Vagina (tissue), 2 donors: ENCODE results near the gene GCNT1. TPM values are rescaled to one million over a fixed set of nuclear protein-coding genes. Genes with fewer than 3 reads are reported as not detected.

Experiments used
- DNase-seq, 2 donors: peaks; one replicate each; pipeline ENCODE4 v3.0.0-alpha.2; 2017; ENCODE audit errors: extremely low spot score in 2 of 2
- H3K27ac ChIP-seq: fragments of 200-600 bp; sonication (generic); one replicate; pipeline ENCODE4 v1.5.1; 2019
- H3K27me3 ChIP-seq: fragments of 200-600 bp; sonication (generic); one replicate; pipeline ENCODE4 v1.5.1; 2019
- H3K36me3 ChIP-seq, 2 donors: fragments of 200-600 bp; sonication (generic); one replicate each; pipeline ENCODE4 v1.5.1; 2017 to 2019
- H3K4me1 ChIP-seq: fragments of 200-600 bp; sonication (generic); one replicate; pipeline ENCODE4 v1.5.1; 2019
- H3K4me3 ChIP-seq, 2 donors: fragments of 200-600 bp; sonication (generic); 1 replicate in 1 of 2; 2 replicates in 1 of 2; pipeline ENCODE4 v1.5.1; 2016 to 2019
- H3K9me3 ChIP-seq: fragments of 200-600 bp; sonication (generic); one replicate; pipeline ENCODE4 v1.5.1; 2019
- POLR2A ChIP-seq, 2 donors: fragments of 450-650 bp; IDR thresholded peaks; one replicate each; pipeline ENCODE4 v1.6.1; 2017; ENCODE audit warnings: antibody characterized with exemption in 2 of 2, mild to moderate bottlenecking in 2 of 2, moderate library complexity in 2 of 2
- POLR2AphosphoS5 ChIP-seq, 2 donors: sonication (generic); formaldehyde crosslinking; IDR thresholded peaks; one replicate each; pipeline ENCODE4 v1.9.0; 2017; ENCODE audit warnings: antibody characterized with exemption in 2 of 2, mild to moderate bottlenecking in 2 of 2, low read depth in 1 of 2; ENCODE audit not compliant: insufficient read depth in 1 of 2
- intact Hi-C: fragments of 100-400 bp; cut with DNase I; formaldehyde crosslinking; loops from one replicate; pipeline ENCODE4 v1.15.1; 2023
- total RNA-seq: library from RNA; depleted of rRNA; stranded (reverse); fragments of >200 nt; gene quantifications from one replicate; pipeline ENCODE4 v1.2.3, GENCODE V29; 2016
- TF ChIP-seq, protein P1 (sequence below), 3 experiments: fragments of 450-650 bp in 2 of 3; fragments of 200-600 bp in 1 of 3; sonication (generic) in 1 of 3; IDR thresholded peaks; one replicate each; pipeline ENCODE4 v1.5.1; 2017 to 2019; ENCODE audit warnings: antibody characterized with exemption in 3 of 3, mild to moderate bottlenecking in 2 of 3, moderate library complexity in 2 of 3

GCNT1 gene
- total RNA-seq, 1 donor from 2014 or later = 8.3 TPM

- no peak for DNase-seq
- H3K36me3 ChIP-seq = no peaks in the 10 kb centered on the region
- no peaks in the 10 kb centered on the region for H3K9me3 ChIP-seq
- intact Hi-C loops = no loop called here
- H3K27me3 ChIP-seq = no peaks in the 10 kb centered on the region
- no peak overlapping the region for H3K4me3 ChIP-seq
- TF ChIP-seq POLR2A (IDR thresholded peaks at IDR 0.05) = no peak
- no peak overlapping the region for H3K27ac ChIP-seq
- peaks cover under 1% of the 10 kb centered on the region for H3K4me1 ChIP-seq
Observed at GRCh38 chr9:76454311-76454710, 4.7 kb upstream of the GCNT1 start.

- Histone ChIP-seq H3K4me3 (no peak overlapping the region), H3K9me3 (no peaks in the 10 kb centered on the region), H3K36me3 (no peaks in the 10 kb centered on the region), H3K27ac (no peak overlapping the region), H3K27me3 (no peaks in the 10 kb centered on the region), H3K4me1 (peaks cover 15% of the 10 kb centered on the region)
- no peak for DNase-seq
- TF ChIP-seq POLR2AphosphoS5 (IDR thresholded peaks at IDR 0.05; ENCODE audit: insufficient read depth in 1 of 2, low read depth in 1 of 2) = no peak
- TF ChIP-seq, protein P1, sequence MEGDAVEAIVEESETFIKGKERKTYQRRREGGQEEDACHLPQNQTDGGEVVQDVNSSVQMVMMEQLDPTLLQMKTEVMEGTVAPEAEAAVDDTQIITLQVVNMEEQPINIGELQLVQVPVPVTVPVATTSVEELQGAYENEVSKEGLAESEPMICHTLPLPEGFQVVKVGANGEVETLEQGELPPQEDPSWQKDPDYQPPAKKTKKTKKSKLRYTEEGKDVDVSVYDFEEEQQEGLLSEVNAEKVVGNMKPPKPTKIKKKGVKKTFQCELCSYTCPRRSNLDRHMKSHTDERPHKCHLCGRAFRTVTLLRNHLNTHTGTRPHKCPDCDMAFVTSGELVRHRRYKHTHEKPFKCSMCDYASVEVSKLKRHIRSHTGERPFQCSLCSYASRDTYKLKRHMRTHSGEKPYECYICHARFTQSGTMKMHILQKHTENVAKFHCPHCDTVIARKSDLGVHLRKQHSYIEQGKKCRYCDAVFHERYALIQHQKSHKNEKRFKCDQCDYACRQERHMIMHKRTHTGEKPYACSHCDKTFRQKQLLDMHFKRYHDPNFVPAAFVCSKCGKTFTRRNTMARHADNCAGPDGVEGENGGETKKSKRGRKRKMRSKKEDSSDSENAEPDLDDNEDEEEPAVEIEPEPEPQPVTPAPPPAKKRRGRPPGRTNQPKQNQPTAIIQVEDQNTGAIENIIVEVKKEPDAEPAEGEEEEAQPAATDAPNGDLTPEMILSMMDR (IDR thresholded peaks at IDR 0.05) = no peak
- no peak for TF ChIP-seq POLR2A (IDR thresholded peaks at IDR 0.05)
- intact Hi-C loops = no loop called here
Observed at GRCh38 chr9:76456202-76456926, 2.6 kb upstream of the GCNT1 start.

DNA sequence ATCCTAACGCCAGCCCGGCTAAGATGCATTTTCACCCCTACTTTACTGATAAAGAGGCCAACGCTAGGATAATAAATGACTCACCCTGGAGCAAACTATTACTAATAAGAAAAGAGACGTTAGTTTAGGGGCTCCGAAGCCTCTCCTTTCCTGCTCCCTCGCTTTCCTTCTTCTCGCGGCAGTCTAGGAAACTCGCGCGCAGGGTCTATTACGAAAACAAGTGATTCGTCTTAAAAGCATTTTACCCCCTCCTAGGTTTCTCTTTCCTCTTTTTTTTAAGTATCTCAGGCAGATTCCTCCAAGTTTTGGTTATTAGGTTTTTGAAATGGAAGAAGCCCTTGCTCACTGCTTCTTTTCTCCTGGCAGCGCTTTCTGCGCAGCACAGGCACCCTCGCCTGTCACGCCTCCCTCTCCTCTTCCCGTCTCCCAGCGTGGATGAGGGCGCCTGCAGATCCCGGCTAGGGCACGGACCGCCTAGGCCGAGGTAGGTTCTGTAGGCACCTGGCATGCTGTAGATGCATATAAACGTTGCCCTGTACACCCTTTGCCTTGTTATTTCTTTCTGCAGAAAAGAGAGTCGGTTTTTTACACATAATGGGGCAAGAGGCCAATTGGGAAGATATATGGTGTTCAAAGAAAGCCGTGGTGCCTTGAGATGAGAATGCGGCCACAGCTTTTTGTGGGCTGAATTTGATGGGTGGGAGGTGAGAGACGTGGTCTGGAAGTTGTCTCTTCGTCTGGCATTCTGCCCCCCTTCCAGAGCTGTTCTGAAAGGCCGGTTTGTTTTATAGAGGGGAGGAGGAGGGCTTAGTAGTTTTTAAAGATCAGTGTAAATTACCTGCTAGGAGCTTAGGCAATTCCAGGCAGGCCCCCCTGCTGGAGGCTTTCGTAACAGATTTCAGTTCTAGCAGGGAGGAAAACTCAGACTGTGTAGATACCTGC is 983 bp downstream of the GCNT1 start:
- H3K9me3 ChIP-seq = no peaks in the 10 kb centered on the region
- intact Hi-C loops = loop anchor here (10.0 kb wide), 1 partner anchor 55 kb away; no protein-coding TSS in a partner anchor
- H3K27ac ChIP-seq = peak overlapping the region; percentile 57
- no peaks in the 10 kb centered on the region for H3K36me3 ChIP-seq
- H3K27me3 ChIP-seq = no peaks in the 10 kb centered on the region
- TF ChIP-seq, protein P1 (IDR thresholded peaks at IDR 0.05) = peak in 1 of 3 experiments; percentile 14
- TF ChIP-seq POLR2A (IDR thresholded peaks at IDR 0.05) = no peak
- peak in 1 of 2 donors; percentile 1 for TF ChIP-seq POLR2AphosphoS5 (IDR thresholded peaks at IDR 0.05; ENCODE audit: insufficient read depth in 1 of 2, low read depth in 1 of 2)
- H3K4me3 ChIP-seq = peak overlapping the region; percentile 78 to 81
- DNase-seq = no peak
- H3K4me1 ChIP-seq = peaks cover 15% of the 10 kb centered on the region

GRCh38 chr9:76462126-76462525 is 3.1 kb downstream of the GCNT1 start:
- Histone ChIP-seq H3K9me3 (no peaks in the 10 kb centered on the region), H3K4me1 (peaks cover 15% of the 10 kb centered on the region), H3K36me3 (no peaks in the 10 kb centered on the region), H3K27ac (no peak overlapping the region), H3K4me3 (no peak overlapping the region), H3K27me3 (no peaks in the 10 kb centered on the region)
- DNase-seq = no peak
- intact Hi-C loops = loop anchor here (10.0 kb wide), 1 partner anchor 53 kb away; no protein-coding TSS in a partner anchor
- TF ChIP-seq POLR2A (IDR thresholded peaks at IDR 0.05) (no peak), POLR2AphosphoS5 (IDR thresholded peaks at IDR 0.05; ENCODE audit: insufficient read depth in 1 of 2, low read depth in 1 of 2) (no peak)
- TF ChIP-seq, protein P1 (IDR thresholded peaks at IDR 0.05) = no peak

GRCh38 chr9:76463211-76463610 is 4.2 kb downstream of the GCNT1 start:
- TF ChIP-seq, protein P1 (IDR thresholded peaks at IDR 0.05) = no peak
- TF ChIP-seq POLR2A (IDR thresholded peaks at IDR 0.05) (no peak), POLR2AphosphoS5 (IDR thresholded peaks at IDR 0.05; ENCODE audit: insufficient read depth in 1 of 2, low read depth in 1 of 2) (no peak)
- intact Hi-C loops = loop anchor here (10.0 kb wide), 1 partner anchor 52 kb away; no protein-coding TSS in a partner anchor
- Histone ChIP-seq H3K9me3 (no peaks in the 10 kb centered on the region), H3K4me1 (peaks cover 15% of the 10 kb centered on the region), H3K27ac (no peak overlapping the region), H3K4me3 (no peak overlapping the region), H3K27me3 (no peaks in the 10 kb centered on the region), H3K36me3 (no peaks in the 10 kb centered on the region)
- DNase-seq = no peak
